Hepatocyte (in vitro differentiated cells): ENCODE measurements around the gene LDLR. TPM values are rescaled to one million over a fixed set of nuclear protein-coding genes. Genes with fewer than 3 reads are reported as not detected.

Source experiments
- DNase-seq: peaks from one replicate; pipeline ENCODE4 v3.0.0-alpha.2; 2016; ENCODE audit warnings: low spot score
- H2AFZ ChIP-seq: fragments of 200-600 bp; sonication (generic); 2 replicates; pipeline ENCODE4 v1.6.0; 2016; ENCODE audit warnings: antibody characterized with exemption, mild to moderate bottlenecking
- H3K27ac ChIP-seq: fragments of 200-600 bp; sonication (generic); 2 replicates; pipeline ENCODE4 v1.5.1; 2016; ENCODE audit warnings: mild to moderate bottlenecking
- H3K27me3 ChIP-seq: fragments of 200-600 bp; sonication (generic); 2 replicates; pipeline ENCODE4 v1.6.1; 2016
- H3K36me3 ChIP-seq: fragments of 200-600 bp; sonication (generic); replicated peaks from 2 replicates; pipeline ENCODE4 v1.5.1; 2016; ENCODE audit warnings: low read depth; ENCODE audit not compliant: insufficient read depth
- H3K4me1 ChIP-seq: fragments of 200-600 bp; sonication (generic); 2 replicates; pipeline ENCODE4 v1.5.1; 2016; ENCODE audit warnings: mild to moderate bottlenecking, moderate library complexity; ENCODE audit not compliant: insufficient read depth
- H3K4me2 ChIP-seq: fragments of 200-600 bp; sonication (generic); 2 replicates; pipeline ENCODE4 v1.6.0; 2016
- H3K4me3 ChIP-seq: fragments of 200-600 bp; sonication (generic); 2 replicates; pipeline ENCODE4 v1.5.1; 2016; ENCODE audit warnings: mild to moderate bottlenecking
- H3K79me2 ChIP-seq: fragments of 200-600 bp; sonication (generic); 2 replicates; pipeline ENCODE4 v1.6.0; 2017; ENCODE audit warnings: mild to moderate bottlenecking
- H3K9me2 ChIP-seq: fragments of 200-600 bp; sonication (generic); replicated peaks from 2 replicates; pipeline ENCODE4 v1.6.0; 2017; ENCODE audit warnings: mild to moderate bottlenecking; ENCODE audit not compliant: insufficient read depth
- H3K9me3 ChIP-seq: fragments of 200-600 bp; sonication (generic); 2 replicates; pipeline ENCODE4 v1.5.1; 2016; ENCODE audit warnings: low read depth, mild to moderate bottlenecking
- H4K20me1 ChIP-seq: fragments of 200-600 bp; sonication (generic); 2 replicates; pipeline ENCODE4 v1.6.0; 2016; ENCODE audit warnings: mild to moderate bottlenecking; ENCODE audit not compliant: insufficient read depth, poor library complexity, severe bottlenecking
- EZH2 ChIP-seq: fragments of 200-600 bp; sonication (generic); IDR thresholded peaks from 2 replicates; pipeline ENCODE4 v1.6.1; 2016; ENCODE audit warnings: antibody characterized with exemption, mild to moderate bottlenecking, borderline replicate concordance
- EZH2phosphoT487 ChIP-seq: fragments of 200-600 bp; sonication (generic); IDR thresholded peaks from one replicate; pipeline ENCODE4 v1.6.1; 2018; ENCODE audit warnings: antibody characterized with exemption, mild to moderate bottlenecking, low read depth, moderate library complexity; ENCODE audit not compliant: unreplicated experiment, severe bottlenecking
- WGBS: methylation state at CpG from one replicate; pipeline ENCODE4 v1.1.6; 2016; ENCODE audit warnings: low lambda C conversion rate; ENCODE audit errors: missing lambda C conversion rate; 5-methylcytosine and 5-hydroxymethylcytosine counted together
- polyA plus RNA-seq: library from polyadenylated mRNA; unstranded; fragments of >200 nt; fragmentation: Nextera tagmentation; extraction: Ambion mirVana; gene quantifications from 2 replicates; pipeline ENCODE4 v1.2.1, GENCODE V29; 2016
- total RNA-seq: library from RNA; depleted of rRNA; stranded (reverse); fragments of >200 nt; gene quantifications from 2 replicates; pipeline ENCODE4 v1.2.3, GENCODE V29; 2014
- TF ChIP-seq, protein P1 (sequence below): fragments of 200-600 bp; sonication (generic); IDR thresholded peaks from 2 replicates; pipeline ENCODE4 v1.5.1; 2016; ENCODE audit warnings: antibody characterized with exemption, mild to moderate bottlenecking; ENCODE audit not compliant: poor library complexity

LDLR gene
- total and polyA plus RNA-seq, 2 experiments from 2014 or later: 123 to 126 TPM

DNA sequence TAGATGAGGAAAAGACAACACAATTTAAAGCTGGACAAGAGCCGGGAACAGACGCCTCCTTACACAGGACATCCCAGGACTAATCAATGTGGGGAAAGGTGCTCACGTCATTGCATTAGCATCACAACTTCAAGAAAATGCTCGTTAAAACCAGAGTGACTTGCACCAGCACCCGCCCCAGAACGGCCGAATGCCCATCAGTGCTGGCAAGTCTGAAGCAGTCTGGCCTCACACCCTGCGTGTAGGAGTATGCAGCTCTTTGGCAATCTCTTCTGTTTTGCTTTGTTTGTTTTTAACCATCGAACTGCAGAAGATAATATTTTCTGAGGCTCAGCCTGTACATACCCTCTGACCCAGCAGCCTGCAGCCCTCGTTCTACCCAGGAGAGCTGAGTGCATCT is 44.8 kb upstream of the LDLR start:
- DNase-seq: no peak
- H4K20me1 ChIP-seq: no peaks in the 10 kb centered on the region
- no peaks in the 10 kb centered on the region for H3K9me3 ChIP-seq
- no peaks in the 10 kb centered on the region for H3K4me1 ChIP-seq
- H3K27ac ChIP-seq: no peak overlapping the region
- no peak overlapping the region for H3K4me3 ChIP-seq
- no peaks in the 10 kb centered on the region for H3K36me3 ChIP-seq
- 94% methylated on average over 10 of the region's 10 CpGs for WGBS
- no peaks in the 10 kb centered on the region for H3K79me2 ChIP-seq
- H3K27me3 ChIP-seq: no peaks in the 10 kb centered on the region
- TF ChIP-seq EZH2 (no peak), EZH2phosphoT487 (no peak)
- TF ChIP-seq, protein P1, sequence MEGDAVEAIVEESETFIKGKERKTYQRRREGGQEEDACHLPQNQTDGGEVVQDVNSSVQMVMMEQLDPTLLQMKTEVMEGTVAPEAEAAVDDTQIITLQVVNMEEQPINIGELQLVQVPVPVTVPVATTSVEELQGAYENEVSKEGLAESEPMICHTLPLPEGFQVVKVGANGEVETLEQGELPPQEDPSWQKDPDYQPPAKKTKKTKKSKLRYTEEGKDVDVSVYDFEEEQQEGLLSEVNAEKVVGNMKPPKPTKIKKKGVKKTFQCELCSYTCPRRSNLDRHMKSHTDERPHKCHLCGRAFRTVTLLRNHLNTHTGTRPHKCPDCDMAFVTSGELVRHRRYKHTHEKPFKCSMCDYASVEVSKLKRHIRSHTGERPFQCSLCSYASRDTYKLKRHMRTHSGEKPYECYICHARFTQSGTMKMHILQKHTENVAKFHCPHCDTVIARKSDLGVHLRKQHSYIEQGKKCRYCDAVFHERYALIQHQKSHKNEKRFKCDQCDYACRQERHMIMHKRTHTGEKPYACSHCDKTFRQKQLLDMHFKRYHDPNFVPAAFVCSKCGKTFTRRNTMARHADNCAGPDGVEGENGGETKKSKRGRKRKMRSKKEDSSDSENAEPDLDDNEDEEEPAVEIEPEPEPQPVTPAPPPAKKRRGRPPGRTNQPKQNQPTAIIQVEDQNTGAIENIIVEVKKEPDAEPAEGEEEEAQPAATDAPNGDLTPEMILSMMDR: no peak
- no peak overlapping the region for H2AFZ ChIP-seq
- H3K4me2 ChIP-seq: no peak overlapping the region
- H3K9me2 ChIP-seq: no peaks in the 10 kb centered on the region

DNA sequence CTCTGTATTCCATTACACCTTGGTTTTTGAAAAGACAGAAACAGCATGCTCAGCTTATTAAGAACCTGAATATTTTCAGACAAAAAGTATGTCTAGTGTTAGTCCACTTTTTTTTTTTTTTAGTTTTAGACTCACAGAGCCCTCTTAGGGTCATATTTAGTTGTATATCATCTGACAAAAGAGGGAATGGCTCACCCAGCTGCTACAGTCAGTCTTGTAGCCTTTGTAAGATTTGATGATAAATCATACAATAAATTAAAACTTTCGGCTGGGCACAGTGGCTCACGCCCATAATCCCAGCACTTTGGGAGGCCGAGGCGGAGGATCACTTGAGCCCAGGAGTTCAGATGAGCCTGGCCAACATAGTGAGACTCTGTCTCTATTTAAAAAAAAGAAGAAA is 43.7 kb upstream of the LDLR start:
- H3K4me2 ChIP-seq: no peak overlapping the region
- no peak overlapping the region for H3K4me3 ChIP-seq
- H3K27me3 ChIP-seq: no peaks in the 10 kb centered on the region
- DNase-seq: no peak
- no peaks in the 10 kb centered on the region for H4K20me1 ChIP-seq
- WGBS: 98% methylated on average over 4 of the region's 4 CpGs
- H3K9me2 ChIP-seq: no peaks in the 10 kb centered on the region
- H3K4me1 ChIP-seq: no peaks in the 10 kb centered on the region
- TF ChIP-seq EZH2phosphoT487: no peak
- TF ChIP-seq EZH2: no peak
- TF ChIP-seq, protein P1: no peak
- H2AFZ ChIP-seq: no peak overlapping the region
- no peaks in the 10 kb centered on the region for H3K36me3 ChIP-seq
- H3K27ac ChIP-seq: no peak overlapping the region
- no peaks in the 10 kb centered on the region for H3K9me3 ChIP-seq
- no peaks in the 10 kb centered on the region for H3K79me2 ChIP-seq

DNA sequence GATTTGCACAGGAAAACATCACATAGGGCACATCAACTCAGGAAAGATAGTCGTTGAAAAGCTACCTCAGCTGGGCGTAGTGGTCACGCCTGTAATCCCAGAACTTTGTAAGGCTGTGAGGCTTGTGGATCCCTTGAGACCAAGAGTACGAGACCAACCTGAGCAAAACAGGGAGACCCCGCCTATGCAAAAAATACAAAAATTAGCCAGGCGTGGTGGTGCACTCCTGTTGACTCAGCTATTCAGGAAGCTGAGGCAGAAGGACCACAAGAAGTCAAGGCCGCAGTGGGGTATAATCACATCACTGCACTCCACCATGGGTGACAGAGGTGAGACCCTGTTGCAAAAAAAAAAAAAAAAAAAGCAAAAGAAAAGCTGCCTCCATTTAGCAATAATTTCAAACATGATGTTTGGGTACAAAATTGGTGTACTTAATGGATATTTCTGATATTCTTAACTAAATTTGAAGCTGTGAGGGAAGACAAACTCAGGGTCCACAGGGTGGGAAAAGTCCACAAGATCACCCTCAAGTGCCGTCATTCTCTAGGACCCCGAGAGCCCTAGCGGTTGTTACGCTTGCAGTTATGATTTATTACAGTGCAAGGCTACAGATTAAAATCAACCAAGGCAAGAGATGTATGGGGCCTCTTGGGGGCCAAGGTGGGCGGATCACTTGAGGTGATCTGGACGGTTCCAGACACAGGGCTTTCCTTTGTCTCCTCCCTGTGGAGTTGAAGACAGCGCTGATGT is 42.5 kb upstream of the LDLR start:
- 98% methylated on average over 14 of the region's 14 CpGs for WGBS
- no peak for DNase-seq
- no peaks in the 10 kb centered on the region for H3K9me2 ChIP-seq
- no peaks in the 10 kb centered on the region for H4K20me1 ChIP-seq
- no peak overlapping the region for H3K4me3 ChIP-seq
- H3K36me3 ChIP-seq: no peaks in the 10 kb centered on the region
- H3K9me3 ChIP-seq: no peaks in the 10 kb centered on the region
- TF ChIP-seq EZH2phosphoT487 (no peak), EZH2 (no peak)
- TF ChIP-seq, protein P1: no peak
- no peak overlapping the region for H2AFZ ChIP-seq
- H3K27me3 ChIP-seq: no peaks in the 10 kb centered on the region
- no peaks in the 10 kb centered on the region for H3K4me1 ChIP-seq
- H3K4me2 ChIP-seq: no peak overlapping the region
- H3K27ac ChIP-seq: no peak overlapping the region
- H3K79me2 ChIP-seq: no peaks in the 10 kb centered on the region
